ENCODE measurements around the gene PTPA. TPM values are rescaled to one million over a fixed set of nuclear protein-coding genes. Genes with fewer than 3 reads are reported as not detected.

Gene PTPA
- total RNA-seq = 109 and 121 TPM in 2 replicates

DNA sequence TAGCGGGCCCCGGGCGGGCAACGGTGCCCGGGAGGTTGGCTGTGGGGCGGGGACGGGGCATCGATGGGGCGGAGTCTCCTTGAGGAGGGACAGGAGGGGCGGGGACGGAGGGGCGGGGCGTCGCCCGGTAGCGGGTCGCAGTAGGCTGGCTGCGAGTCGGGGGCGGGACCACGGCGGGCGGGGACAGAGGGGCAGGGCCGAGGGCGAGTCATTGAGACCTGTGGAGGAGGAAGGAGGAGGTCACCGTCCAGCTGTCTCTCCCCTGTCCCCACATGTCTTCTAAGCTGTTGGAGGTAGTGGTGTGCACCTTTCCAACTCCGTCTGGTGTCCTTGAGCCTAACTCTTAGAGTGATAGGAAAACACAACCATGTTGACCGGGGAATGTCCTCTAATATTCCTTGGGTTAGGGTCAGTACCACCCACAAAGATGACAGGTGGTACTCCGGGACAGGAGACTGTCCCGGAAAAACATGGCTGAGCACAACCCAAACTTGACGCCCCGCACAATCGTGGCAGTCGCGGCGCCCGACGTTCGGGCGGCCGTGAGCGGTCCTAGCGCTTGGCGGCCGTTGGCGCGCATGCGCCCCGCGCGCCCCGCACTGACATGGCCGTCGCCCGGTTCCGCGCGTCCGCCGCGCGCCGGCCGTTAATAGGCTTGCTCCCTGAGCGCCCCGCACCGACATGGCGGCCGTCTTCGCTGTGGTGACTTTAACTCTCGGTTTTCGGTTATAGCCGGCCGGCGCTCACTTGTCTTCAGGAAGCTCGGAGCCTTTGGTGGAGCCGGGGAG, at the start of gene PTPA, which contains the start of gene CRAT:
PTPA (plus strand) TSS at position 676 of the 788 bp plus-strand sequence. CDS start 186 bp downstream, outside the sequence.
CRAT (minus strand) TSS at position 54 of the 788 bp plus-strand sequence. CDS start 284 bp downstream, outside the sequence.
- intact Hi-C loops (cut with micrococcal nuclease) = loop anchor here (1.0 to 10.0 kb wide), 16 partner anchors 20 to 908 kb away; partner anchors contain the start of genes ASB6, DNM1, DOLK and DOLPP1

DNA sequence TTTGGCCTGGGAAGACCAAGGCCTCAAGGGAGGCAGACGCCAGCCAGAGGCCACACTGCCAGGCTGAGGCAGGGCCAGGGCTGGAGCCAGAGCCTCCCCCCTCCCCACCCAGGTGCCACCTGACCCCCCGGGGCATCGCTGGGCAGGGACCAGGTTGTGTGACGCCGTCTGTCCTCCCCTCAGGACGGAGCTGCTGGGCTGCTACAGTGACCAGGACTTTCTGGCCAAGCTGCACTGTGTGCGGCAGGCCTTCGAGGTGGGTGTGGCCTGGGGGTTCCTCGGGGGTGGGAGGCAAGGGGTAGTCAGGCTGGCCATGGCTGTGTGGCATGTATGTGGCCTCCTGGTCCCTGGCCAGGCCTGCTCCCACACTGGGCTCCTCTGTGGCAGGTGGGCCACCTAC, 48.2 kb upstream of the PTPA start:
- intact Hi-C loops (cut with micrococcal nuclease) = no loop called here

DNA sequence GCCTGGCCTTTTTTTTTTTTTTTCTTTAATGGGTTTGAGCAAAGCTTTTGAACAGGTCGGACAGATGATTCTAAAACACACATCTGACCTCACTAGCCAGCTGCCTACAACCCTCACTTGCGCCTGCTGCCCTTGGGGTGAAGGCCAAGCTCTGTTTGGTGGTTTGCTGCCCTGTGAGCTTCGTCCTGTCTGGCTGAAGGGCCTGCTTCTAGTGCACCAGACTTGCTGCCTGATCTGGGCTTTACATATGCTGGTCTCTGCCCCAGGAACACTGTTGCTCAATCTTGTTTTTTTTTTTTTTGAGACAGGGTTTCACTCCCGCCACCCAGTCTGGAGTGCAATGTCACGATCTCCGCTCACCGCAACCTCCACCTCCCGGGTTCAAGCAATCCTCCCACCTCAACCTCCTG, 46.7 kb upstream of the PTPA start:
- intact Hi-C loops (cut with micrococcal nuclease) = no loop called here

DNA sequence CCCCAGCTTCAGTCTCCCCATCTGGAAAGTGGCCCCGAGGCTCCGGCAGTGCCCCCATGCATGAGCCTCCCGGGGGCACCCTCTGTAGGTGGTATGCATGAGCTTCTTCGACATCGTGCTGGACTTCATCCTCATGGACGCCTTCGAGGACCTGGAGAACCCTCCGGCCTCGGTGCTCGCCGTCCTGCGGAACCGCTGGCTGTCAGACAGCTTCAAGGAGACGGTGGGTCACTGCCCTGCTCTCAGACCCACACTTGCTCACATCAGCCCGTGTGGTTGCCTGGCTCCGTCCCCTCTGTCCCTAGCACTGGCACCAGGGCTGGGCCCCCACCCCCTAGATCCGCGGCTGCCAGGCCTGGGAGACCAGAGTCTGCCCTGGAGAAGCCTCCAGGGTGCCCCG, 43.1 kb upstream of the PTPA start:
- intact Hi-C loops (cut with micrococcal nuclease) = no loop called here

DNA sequence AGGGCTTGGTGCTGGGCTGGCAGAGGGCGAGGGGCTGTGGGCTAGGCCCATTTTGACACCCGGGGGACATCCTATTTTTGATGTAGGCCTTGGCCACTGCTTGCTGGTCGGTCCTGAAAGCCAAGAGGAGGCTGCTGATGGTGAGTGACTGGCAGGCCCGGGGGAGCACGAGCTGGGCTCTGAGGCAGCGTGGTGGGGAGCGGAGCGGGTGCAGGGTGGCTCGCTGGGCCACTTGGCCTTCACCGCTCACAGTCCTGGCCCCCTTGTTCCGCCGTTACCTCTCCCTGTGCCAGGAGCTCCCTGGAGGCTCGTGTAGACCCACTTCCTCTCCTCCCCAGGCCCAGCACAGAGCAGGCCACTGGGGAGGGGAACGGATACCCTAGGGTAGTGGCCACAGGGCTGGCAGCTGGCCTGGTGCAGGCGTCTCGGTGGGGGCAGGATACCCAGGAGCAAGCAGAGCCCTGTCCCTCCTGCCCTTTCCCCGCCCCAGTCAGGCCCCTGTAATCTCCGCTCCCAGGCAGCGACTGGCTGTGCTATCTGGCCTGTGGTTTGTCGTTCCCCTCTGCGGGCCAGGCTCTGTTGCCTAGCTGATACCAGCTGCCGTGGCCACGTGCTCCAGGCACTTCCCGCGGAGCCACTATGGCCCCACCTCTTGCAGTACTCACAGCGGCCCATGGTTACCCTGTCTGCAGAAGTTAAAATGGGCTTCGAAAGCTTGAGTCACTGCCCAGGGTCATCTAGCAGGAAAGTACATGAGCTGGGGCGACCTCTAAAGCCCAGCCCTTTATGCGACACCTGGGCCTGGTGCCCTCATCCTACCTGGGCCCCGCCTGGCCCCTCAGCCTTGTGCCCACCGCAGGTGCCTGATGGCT, 42.0 kb upstream of the PTPA start:
- intact Hi-C loops (cut with micrococcal nuclease) = loop anchor here (1.0 kb wide), 1 partner anchor 721 kb away; no protein-coding TSS in a partner anchor

- intact Hi-C loops (cut with micrococcal nuclease) = loop anchor here (1.0 kb wide), 1 partner anchor 720 kb away; no protein-coding TSS in a partner anchor
Measured at GRCh38 chr9:129069862-129070641, 41.2 kb upstream of the PTPA start.

DNA sequence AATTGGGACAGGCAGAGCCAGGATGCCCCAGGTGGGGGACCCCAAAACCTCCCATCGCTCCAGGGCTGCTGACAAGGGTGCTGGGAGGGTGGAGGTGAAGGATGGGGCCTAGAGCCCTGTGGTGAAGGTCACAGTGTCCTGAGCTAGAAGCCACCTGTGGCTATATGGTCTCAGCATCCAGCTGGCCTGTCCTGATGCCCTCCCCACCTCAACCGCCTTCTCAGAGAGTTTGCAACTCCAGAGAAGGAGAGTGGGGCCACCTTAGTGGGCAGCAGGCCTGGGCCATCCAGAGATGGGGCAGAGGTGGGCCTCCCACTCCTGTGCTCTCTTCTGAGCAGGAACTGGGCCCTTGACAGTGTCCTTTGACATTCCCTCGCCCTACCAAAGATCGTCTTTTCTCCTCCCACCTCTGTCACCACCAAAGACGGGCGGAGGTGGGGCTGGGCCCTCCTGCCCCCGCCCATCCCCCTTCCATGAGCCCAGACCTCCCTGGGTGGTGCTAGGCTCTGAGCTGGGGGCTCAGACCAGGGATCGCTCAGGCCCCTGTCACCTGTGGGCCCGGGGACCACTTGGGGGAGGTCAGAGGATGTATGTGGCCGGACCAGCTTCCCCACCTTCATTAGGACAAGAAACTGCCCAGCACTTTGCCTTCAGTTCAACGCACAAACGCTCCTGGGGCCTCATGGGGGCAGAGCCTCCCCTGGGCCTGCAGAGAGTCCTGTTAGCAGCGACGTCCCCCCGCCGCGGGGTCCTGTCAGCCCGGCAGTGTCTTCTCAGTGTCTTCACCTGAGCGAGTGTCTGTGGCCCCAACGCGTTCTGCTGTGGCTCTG, 40.3 kb upstream of the PTPA start:
- intact Hi-C loops (cut with micrococcal nuclease) = no loop called here

DNA sequence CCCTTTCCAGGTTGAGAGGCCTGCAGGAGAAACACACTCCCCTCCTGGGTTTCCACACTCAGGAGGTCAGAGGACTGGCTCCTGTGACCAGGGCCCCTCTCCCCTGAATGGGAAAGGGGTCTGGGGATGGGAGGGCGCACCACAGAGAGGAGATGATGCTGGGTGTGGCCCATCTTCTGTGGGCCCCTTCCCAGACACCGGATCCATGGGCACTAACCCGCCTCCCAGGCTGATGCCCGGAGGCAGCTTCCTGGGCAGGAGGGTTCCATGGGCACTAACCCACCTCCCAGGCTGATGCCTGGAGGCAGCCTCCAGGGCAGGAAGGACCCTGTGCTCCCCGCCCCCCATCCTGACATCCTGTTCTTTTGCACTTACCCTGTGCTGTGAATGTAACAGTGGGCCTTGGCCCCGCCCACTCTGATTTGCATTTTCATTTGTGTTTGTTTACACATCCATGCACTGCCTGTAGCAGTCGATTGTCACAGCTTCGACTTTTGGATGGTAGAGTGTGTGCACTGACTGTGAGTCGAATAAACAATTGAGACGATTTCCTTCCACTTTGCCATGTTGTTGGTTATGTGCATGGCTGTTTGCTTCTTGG, 39.6 kb upstream of the PTPA start:
- intact Hi-C loops (cut with micrococcal nuclease) = loop anchor here (2.0 kb wide), 1 partner anchor 35 kb away; the partner anchor contains the start of gene MIGA2

DNA sequence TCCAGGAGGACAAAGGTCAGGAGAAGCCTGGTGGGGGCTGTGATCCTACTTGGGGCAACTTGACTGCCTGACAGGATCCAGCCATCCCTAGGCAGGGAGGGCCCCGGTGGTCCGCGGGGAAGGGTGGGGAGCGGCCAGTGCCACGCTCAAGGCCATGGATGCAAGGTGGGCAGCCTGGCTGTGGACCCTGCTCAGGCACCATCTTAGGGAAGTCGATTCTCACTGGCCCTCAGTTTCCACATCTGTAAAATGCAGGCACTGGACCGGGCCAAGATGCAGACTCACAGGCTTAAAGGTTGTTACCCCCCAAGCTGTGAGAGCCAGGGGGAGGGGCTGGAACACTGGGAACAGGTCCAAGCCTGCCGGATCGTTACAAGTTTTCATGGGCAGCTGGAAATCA, 39.0 kb upstream of the PTPA start:
- intact Hi-C loops (cut with micrococcal nuclease) = loop anchor here (2.0 kb wide), 1 partner anchor 35 kb away; the partner anchor contains the start of gene MIGA2

DNA sequence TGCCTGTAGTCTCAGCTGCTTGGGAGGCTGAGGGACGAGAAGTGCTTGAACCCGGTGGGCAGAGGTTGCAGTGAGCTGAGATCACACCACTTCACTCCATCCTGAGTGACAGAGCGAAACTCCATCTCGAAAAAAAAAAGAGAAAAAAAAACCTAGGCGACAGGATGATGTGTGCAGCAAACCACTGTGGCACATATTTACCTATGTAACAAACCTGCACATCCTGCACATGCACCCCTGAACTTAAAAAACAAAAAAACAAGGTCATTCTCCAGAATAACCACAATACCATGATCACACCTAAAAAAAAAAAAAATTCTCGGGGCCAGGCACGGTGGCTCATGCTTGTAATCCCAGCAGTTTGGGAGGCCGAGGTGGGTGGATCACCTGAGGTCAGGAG, 37.8 kb upstream of the PTPA start:
- intact Hi-C loops (cut with micrococcal nuclease) = loop anchor here (2.0 kb wide), 1 partner anchor 37 kb away; the partner anchor contains the start of gene MIGA2

GRCh38 chr9:129074106-129074505, 37.1 kb upstream of the PTPA start:
- intact Hi-C loops (cut with micrococcal nuclease) = no loop called here

DNA sequence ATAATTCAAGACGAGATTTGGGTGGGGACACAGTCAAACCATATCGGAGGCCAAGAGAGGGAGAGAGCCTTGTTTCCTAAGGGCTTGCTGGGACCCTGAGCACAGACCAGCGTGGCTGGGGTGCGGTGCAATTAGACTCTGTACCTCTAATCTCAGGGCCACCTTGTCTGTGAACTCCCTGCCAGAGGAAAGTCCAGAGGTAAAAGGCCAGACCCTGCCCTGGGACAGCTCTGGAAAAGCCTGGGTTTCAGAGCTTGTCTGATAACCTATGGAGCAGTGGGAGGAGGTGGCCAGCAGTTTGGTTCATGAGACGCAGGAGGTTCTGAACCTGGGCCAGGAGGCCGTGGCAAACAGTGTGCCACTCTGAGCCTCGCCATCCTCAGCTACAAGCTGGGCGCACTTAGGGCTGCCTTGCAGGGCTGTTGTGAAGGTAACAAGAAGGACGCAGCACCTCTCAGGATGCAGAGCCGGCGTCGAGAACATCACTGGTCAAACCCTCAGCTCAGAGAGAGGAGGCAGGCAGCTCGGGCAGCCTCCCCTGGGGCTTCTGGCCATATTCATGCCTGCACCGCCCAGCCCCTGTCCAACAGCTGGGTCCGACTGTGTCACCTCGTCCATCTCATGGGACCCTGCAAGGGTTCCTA, 35.1 kb upstream of the PTPA start:
- intact Hi-C loops (cut with micrococcal nuclease) = no loop called here

GRCh38 chr9:129076640-129077037, 34.6 kb upstream of the PTPA start:
- intact Hi-C loops (cut with micrococcal nuclease) = no loop called here

DNA sequence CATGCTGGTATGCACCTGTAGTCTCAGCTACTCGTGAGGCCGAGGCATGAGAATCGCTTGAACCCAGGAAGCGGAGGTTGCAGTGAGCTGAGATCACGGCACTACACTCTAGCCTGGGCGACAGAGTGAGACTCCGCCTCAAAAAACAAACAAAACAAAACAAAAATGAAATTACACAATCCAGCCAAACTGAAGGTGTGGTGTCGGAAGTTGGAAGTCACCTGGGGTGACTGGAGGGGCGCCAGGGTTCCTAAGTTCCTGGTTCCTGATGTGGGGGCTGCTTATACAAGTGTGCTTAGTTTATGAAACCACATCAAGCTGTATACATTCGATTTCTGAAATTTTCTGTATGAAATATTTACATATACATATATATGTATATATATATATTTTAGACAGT, 34.0 kb upstream of the PTPA start:
- intact Hi-C loops (cut with micrococcal nuclease) = no loop called here

DNA sequence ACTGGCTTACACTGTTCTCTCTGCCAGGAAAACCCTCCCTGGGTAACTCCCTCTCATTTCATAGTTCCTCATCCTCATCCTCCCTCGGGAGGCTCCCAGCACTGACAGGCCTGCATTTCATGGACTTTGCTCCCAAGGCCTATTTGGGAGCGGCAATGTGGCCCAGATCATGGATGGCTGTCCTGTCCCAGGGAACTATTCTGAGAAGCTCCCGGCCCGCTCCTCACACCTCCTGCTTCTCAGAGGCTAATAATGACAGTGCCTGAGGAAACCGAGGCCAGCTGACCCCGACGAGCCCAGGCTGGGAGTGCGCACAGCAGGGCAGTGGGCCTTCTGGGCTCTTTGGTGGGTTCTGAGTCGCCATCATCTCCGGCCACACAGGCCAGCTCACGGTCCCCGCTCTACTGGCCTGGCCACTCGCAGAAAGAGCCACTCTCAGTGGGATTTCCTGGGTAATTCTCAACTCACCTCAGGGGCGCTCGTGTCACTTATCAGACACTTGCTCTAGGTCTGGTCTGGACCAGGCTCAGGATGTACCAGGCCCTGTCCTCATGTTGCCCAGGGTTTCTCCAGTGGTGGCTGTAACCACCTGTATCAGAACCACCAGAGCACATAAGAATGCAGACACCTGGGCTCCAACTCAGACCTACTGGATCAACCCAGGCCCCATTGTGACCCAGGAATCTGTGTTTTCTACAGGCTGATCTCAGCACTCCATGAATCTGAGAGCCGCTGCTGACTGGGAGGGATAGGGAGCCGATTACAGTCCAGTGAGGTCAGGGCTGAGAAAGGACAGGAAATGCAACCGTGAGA, 32.3 kb upstream of the PTPA start:
- intact Hi-C loops (cut with micrococcal nuclease) = no loop called here

GRCh38 chr9:129079829-129080228, 31.4 kb upstream of the PTPA start:
- intact Hi-C loops (cut with micrococcal nuclease) = loop anchor here (2.0 to 5.0 kb wide), 4 partner anchors 51 to 1013 kb away; partner anchors contain the start of genes GLE1, NAIF1 and SH3GLB2

GRCh38 chr9:129080298-129080600, 31.0 kb upstream of the PTPA start:
- intact Hi-C loops (cut with micrococcal nuclease) = loop anchor here (2.0 to 5.0 kb wide), 4 partner anchors 51 to 1013 kb away; partner anchors contain the start of genes GLE1, NAIF1 and SH3GLB2

Measured in T-helper 1 cell treated with Interleukin-12 subunit alpha and Interleukin-12 subunit beta and Interleukin-4 antibody, amounts not matched to agents 30 ng/mL and 1 ng/mL, for 36 hours (primary cell).